SU-DHL-6 (cell line): ENCODE data around the gene IPO4.

Experiments
- H2AFZ ChIP-seq: fragments of 200-600 bp; sonication (generic); 2 replicates; pipeline ENCODE4 v1.6.1; 2014; ENCODE audit warnings: low read depth, mild to moderate bottlenecking, moderate library complexity, mixed read lengths, antibody characterized with exemption, low read length; ENCODE audit not compliant: severe bottlenecking
- H3F3A ChIP-seq: fragments of 200-600 bp; shearing (Covaris generic); 2 replicates; pipeline ENCODE4 v1.6.0; 2016; ENCODE audit warnings: antibody characterized with exemption, mild to moderate bottlenecking; ENCODE audit not compliant: insufficient read depth
- H3K27ac ChIP-seq: fragments of 200-600 bp; sonication (generic); 2 replicates; pipeline ENCODE4 v1.5.1; 2016; ENCODE audit warnings: low read depth, mild to moderate bottlenecking, low read length, moderate library complexity, mixed read lengths
- H3K27me3 ChIP-seq: fragments of 200-600 bp; sonication (generic), shearing (Covaris generic); 2 replicates; pipeline ENCODE4 v1.6.0; 2014; ENCODE audit warnings: mild to moderate bottlenecking, low read length
- H3K36me3 ChIP-seq: fragments of 200-600 bp; sonication (generic); 2 replicates; pipeline ENCODE4 v1.6.1; 2014; ENCODE audit warnings: mild to moderate bottlenecking, low read length, mixed read lengths
- H3K4me2 ChIP-seq: fragments of 300-600, 200-600 bp; shearing (Covaris generic), sonication (generic); 2 replicates; pipeline ENCODE4 v1.6.0; 2014; ENCODE audit warnings: low read length, low read depth, mild to moderate bottlenecking; ENCODE audit not compliant: poor library complexity, severe bottlenecking
- H3K4me3 ChIP-seq: fragments of 200-600 bp; sonication (generic); 2 replicates; pipeline ENCODE4 v1.5.1; 2014; ENCODE audit warnings: antibody characterized with exemption, low read length, mild to moderate bottlenecking, mixed read lengths; ENCODE audit not compliant: insufficient read depth, poor library complexity, severe bottlenecking
- H3K79me2 ChIP-seq: fragments of 200-600 bp; sonication (generic); 2 replicates; pipeline ENCODE4 v1.6.1; 2014; ENCODE audit warnings: mild to moderate bottlenecking, low read length, moderate library complexity; ENCODE audit not compliant: insufficient read depth
- H3K9ac ChIP-seq: fragments of 200-600 bp; sonication (generic); 2 replicates; pipeline ENCODE4 v1.7.0; 2014; ENCODE audit warnings: mild to moderate bottlenecking, low read length
- H3K9me2 ChIP-seq: fragments of 200-600 bp; sonication (generic); replicated peaks from 2 replicates; pipeline ENCODE4 v1.6.1; 2014; ENCODE audit warnings: low read length; ENCODE audit not compliant: insufficient read depth
- H3K9me3 ChIP-seq: fragments of 200-600 bp; sonication (generic); 2 replicates; pipeline ENCODE4 v1.6.1; 2014; ENCODE audit warnings: low read length, mixed read lengths; ENCODE audit not compliant: insufficient read depth
- H4K20me1 ChIP-seq: fragments of 200-600 bp; sonication (generic); 2 replicates; pipeline ENCODE4 v1.6.1; 2014; ENCODE audit warnings: low read depth, mild to moderate bottlenecking, antibody characterized with exemption, low read length, moderate library complexity, mixed read lengths
- EZH2phosphoT487 ChIP-seq: fragments of 200-600 bp; sonication (generic), shearing (Covaris generic); conservative IDR thresholded peaks from 2 replicates; pipeline ENCODE4 v1.6.1; 2018; ENCODE audit warnings: mild to moderate bottlenecking, antibody characterized with exemption, low read length, moderate library complexity, mixed read lengths
- TF ChIP-seq, protein P1 (sequence below): fragments of 200-600 bp; sonication (generic); IDR thresholded peaks from one replicate; pipeline ENCODE4 v1.5.1; 2017; ENCODE audit warnings: antibody characterized with exemption, mild to moderate bottlenecking, low read length, moderate library complexity; ENCODE audit not compliant: insufficient read depth, poor library complexity, severe bottlenecking

The IPO4 gene

DNA sequence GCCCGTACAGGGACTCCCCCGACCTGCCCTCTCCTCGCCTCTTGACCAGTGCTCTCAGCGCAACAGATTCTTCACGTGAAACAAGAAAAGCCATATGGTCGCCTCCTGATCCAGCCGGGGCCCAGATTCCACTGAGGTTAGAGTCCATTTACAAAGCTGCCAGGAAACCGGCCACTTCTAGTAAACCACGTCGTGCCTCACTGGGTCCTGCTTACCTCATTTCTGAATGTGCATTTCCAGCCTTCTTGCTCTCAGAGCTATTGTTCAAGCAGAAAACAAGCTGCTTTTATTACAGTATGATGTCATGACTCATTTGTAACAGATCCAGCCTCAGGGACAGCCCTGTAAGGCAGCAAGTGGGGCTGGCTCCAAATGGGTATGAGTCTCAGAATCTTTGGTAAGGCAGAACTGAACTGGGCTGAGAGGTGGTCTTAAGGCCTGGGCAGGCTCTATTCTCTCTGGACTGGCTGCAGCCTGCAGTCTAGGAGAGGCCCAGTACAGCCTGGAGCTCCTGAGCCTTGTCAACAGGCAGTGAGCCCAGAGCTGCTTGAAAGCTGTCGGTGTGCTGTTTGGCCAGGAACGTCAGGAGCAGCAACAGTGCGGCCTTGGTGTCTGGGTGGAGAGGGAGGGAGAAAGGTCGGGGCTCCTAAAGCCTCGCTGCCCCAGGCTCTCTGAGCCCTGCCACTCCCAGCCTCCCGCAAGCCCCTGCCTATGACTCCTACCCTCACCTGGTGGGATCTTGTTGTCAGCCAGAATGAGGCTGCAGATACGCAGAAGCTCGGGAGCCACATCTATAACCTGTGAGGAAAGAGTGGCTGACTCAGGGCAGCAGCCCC is 8.4 kb downstream of the IPO4 start:
- TF ChIP-seq, protein P1, sequence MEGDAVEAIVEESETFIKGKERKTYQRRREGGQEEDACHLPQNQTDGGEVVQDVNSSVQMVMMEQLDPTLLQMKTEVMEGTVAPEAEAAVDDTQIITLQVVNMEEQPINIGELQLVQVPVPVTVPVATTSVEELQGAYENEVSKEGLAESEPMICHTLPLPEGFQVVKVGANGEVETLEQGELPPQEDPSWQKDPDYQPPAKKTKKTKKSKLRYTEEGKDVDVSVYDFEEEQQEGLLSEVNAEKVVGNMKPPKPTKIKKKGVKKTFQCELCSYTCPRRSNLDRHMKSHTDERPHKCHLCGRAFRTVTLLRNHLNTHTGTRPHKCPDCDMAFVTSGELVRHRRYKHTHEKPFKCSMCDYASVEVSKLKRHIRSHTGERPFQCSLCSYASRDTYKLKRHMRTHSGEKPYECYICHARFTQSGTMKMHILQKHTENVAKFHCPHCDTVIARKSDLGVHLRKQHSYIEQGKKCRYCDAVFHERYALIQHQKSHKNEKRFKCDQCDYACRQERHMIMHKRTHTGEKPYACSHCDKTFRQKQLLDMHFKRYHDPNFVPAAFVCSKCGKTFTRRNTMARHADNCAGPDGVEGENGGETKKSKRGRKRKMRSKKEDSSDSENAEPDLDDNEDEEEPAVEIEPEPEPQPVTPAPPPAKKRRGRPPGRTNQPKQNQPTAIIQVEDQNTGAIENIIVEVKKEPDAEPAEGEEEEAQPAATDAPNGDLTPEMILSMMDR, result no peak
- TF ChIP-seq EZH2phosphoT487, result no peak
- H3K36me3 ChIP-seq, result no peaks in the 10 kb centered on the region
- H4K20me1 ChIP-seq, result no peaks in the 10 kb centered on the region
- no peaks in the 10 kb centered on the region for H3F3A ChIP-seq
- H3K27ac ChIP-seq, result no peak overlapping the region
- H3K4me3 ChIP-seq, result no peak overlapping the region
- no peaks in the 10 kb centered on the region for H3K9me3 ChIP-seq
- no peaks in the 10 kb centered on the region for H3K27me3 ChIP-seq
- no peak overlapping the region for H2AFZ ChIP-seq
- H3K79me2 ChIP-seq, result no peaks in the 10 kb centered on the region
- H3K9ac ChIP-seq, result no peak overlapping the region
- H3K9me2 ChIP-seq, result no peaks in the 10 kb centered on the region
- H3K4me2 ChIP-seq, result no peak overlapping the region

DNA sequence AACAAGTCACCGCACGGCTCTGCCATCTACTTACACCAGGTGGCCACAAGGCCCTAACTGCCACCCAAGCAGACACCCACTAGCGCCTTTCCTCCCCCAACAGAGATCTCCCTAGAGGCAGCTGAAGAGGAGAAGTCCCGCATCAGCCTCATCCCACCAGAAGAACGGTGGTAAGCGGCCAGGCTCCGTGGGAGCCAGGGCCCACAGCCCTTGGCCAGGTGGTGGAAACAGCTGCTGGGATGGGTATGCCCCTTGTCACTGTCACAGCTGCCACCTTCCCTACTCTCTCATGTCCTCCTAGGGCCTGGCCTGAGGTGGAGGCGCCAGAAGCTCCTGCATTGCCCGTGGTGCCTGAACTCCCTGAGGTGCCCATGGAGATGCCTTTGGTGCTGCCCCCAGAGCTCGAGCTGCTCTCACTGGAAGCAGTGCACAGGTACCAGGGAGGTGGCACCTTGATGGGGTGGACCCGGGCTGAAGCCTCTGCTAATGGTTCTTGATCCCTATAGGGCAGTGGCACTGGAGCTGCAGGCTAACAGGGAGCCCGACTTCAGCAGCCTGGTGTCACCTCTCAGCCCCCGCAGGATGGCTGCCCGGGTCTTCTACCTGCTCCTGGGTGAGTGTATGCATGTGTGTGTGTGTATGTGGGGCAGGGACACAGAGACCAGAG is 9.2 kb downstream of the IPO4 start:
- H3K9ac ChIP-seq, result no peak overlapping the region

DNA sequence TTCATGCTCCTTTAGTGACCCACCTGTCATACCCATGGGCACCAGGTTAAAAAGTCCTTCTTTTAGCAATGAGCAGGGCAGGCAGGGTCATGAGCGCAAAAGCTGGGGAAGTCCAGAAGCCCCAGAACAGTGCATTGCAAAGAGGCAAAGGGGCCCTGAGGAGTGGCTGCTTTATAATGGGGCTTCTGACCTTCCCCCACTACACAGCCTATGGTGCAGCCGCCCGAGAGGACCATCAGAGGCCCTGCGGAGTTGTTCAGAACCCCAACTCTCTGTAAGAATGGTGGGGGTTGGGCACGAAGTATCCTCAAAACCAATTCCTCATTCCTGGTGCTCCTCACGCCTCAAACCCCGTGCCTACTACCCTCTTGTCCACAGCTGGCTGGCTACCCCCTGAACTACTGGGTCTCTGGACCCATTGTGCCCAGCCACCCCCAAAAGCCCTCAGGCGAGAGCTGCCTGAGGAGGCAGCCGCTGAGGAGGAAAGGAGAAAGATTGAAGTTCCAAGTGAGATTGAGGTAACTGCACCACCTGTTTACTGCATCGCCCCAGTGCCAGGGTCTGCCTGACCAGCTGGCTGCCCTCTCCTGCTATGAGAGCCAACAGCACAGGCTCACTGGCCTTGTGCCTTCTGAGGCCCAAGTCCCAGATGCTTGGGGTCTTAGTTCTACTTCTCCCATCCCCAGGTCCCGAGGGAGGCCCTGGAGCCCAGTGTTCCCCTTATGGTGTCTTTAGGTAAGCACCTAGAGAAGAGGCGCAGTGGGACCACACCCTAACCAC is 10.0 kb downstream of the IPO4 start:
- Histone ChIP-seq H3K27me3 (no peaks in the 10 kb centered on the region), H3K27ac (no peak overlapping the region), H3F3A (no peaks in the 10 kb centered on the region), H3K4me2 (no peak overlapping the region), H3K36me3 (no peaks in the 10 kb centered on the region), H3K9me3 (no peaks in the 10 kb centered on the region), H3K79me2 (no peaks in the 10 kb centered on the region), H3K9me2 (no peaks in the 10 kb centered on the region), H2AFZ (no peak overlapping the region), H3K4me3 (no peak overlapping the region), H3K9ac (no peak overlapping the region), H4K20me1 (no peaks in the 10 kb centered on the region)
- TF ChIP-seq, protein P1, result no peak
- no peak for TF ChIP-seq EZH2phosphoT487

More for the DNA sequence above, 9.2 kb downstream of the IPO4 start:
- no peaks in the 10 kb centered on the region for H3K79me2 ChIP-seq
- no peak overlapping the region for H3K4me3 ChIP-seq
- no peak overlapping the region for H3K4me2 ChIP-seq
- no peaks in the 10 kb centered on the region for H3K27me3 ChIP-seq
- TF ChIP-seq, protein P1, result no peak
- no peak for TF ChIP-seq EZH2phosphoT487
- no peak overlapping the region for H3K27ac ChIP-seq
- H3K9me2 ChIP-seq, result no peaks in the 10 kb centered on the region
- no peaks in the 10 kb centered on the region for H3K36me3 ChIP-seq
- H2AFZ ChIP-seq, result no peak overlapping the region
- no peaks in the 10 kb centered on the region for H4K20me1 ChIP-seq
- no peaks in the 10 kb centered on the region for H3K9me3 ChIP-seq
- no peaks in the 10 kb centered on the region for H3F3A ChIP-seq
